Measurements from ENCODE around the gene TTC39A.

The TTC39A gene

DNA sequence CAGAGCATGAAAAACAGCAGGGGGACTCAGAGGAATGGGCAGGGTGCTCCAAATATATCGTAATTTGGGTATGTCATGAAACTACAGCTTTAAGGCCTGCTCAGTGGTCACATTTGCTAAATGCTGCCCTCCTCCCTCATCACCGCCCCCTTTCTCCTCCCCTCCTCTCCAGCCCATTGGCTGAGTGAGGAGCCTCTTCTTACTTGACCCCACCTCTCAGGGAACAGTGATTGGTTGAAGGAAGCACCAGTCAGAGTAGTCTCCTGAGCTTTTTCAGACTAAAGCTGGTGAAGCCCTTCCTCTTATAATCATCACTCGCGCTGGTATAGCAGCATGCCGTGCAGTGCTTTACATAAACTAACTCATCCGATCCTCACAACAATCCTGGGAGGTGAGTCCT lies 10.0 kb upstream of the TTC39A start:
- no peak for DNase-seq
- intact Hi-C loops (cut with DNase I; ENCODE audit: low total_unique reads) = no loop called here
- H3K27me3 ChIP-seq = peaks cover 2 to 27% of the 10 kb centered on the region in 2 donors
- peaks cover 0 to 10% (median 8%) of the 10 kb centered on the region in 4 donors for H3K4me1 ChIP-seq
- no peak overlapping the region for H3K4me3 ChIP-seq
- no peaks in the 10 kb centered on the region for H3K36me3 ChIP-seq
- no peak overlapping the region for H3K27ac ChIP-seq
- TF ChIP-seq, protein P1, sequence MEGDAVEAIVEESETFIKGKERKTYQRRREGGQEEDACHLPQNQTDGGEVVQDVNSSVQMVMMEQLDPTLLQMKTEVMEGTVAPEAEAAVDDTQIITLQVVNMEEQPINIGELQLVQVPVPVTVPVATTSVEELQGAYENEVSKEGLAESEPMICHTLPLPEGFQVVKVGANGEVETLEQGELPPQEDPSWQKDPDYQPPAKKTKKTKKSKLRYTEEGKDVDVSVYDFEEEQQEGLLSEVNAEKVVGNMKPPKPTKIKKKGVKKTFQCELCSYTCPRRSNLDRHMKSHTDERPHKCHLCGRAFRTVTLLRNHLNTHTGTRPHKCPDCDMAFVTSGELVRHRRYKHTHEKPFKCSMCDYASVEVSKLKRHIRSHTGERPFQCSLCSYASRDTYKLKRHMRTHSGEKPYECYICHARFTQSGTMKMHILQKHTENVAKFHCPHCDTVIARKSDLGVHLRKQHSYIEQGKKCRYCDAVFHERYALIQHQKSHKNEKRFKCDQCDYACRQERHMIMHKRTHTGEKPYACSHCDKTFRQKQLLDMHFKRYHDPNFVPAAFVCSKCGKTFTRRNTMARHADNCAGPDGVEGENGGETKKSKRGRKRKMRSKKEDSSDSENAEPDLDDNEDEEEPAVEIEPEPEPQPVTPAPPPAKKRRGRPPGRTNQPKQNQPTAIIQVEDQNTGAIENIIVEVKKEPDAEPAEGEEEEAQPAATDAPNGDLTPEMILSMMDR (IDR thresholded peaks at IDR 0.05) = no peak
- no peaks in the 10 kb centered on the region for H3K9me3 ChIP-seq

DNA sequence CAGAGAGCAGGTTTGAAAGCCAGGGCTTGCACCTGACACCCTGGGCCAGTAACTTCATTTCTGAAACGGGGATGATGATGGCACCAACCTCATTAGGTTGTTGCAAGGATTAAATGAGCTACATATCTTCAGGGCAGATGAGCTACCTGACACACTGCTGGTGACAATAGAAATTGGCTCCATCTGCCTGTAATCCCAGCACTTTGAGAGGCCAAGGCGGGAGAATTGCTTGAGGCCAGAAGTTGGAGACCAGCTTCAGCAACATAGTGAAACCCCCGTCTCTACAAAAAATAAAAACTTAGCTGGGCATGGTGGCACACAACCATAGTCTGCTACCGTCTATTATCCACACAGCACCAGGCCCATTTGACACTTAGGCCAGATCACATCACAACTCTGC lies 6.3 kb upstream of the TTC39A start:
- intact Hi-C loops (cut with DNase I; ENCODE audit: low total_unique reads) = no loop called here
- no peak overlapping the region for H3K27ac ChIP-seq
- no peaks in the 10 kb centered on the region for H3K9me3 ChIP-seq
- H3K36me3 ChIP-seq = no peaks in the 10 kb centered on the region
- no peak for DNase-seq
- H3K4me1 ChIP-seq = no peaks in the 10 kb centered on the region
- peaks cover 0 to 6% of the 10 kb centered on the region in 2 donors for H3K27me3 ChIP-seq
- H3K4me3 ChIP-seq = no peak overlapping the region
- TF ChIP-seq, protein P1 (IDR thresholded peaks at IDR 0.05) = no peak

DNA sequence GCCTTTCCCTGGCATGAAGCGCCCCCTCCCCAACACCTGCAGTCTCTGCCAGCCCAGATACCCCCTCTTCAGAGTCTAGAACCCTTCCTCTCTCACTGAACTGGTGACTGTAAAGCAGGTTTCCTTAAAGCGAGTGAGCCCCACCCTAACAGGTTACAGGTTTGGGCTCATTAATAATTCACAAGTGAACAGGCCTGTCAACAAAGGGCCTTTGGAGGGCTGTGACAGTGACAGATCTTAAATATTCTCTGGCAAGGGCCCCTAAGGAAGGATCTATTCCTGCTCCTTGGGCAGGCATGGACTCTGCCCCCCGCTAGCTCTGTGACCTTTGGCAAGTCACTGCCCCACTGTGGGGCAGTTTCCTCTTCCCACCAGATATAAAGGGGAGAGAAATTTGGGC lies 5.6 kb upstream of the TTC39A start:
- no peak for DNase-seq
- Histone ChIP-seq H3K27ac (no peak overlapping the region), H3K4me3 (no peak overlapping the region), H3K9me3 (no peaks in the 10 kb centered on the region), H3K36me3 (no peaks in the 10 kb centered on the region), H3K27me3 (peaks cover 0 to 8% of the 10 kb centered on the region in 2 donors), H3K4me1 (peaks cover 0 to 5% (median 5%) of the 10 kb centered on the region in 4 donors)
- intact Hi-C loops (cut with DNase I; ENCODE audit: low total_unique reads) = no loop called here
- TF ChIP-seq, protein P1 (IDR thresholded peaks at IDR 0.05) = no peak

GRCh38 chr1:51331206-51332100 lies 1.1 kb upstream of the TTC39A start:
- Histone ChIP-seq H3K4me1 (peaks cover 0 to 20% (median 17%) of the 10 kb centered on the region in 4 donors), H3K27ac (no peak overlapping the region), H3K36me3 (no peaks in the 10 kb centered on the region), H3K27me3 (peaks cover 0 to 6% of the 10 kb centered on the region in 2 donors), H3K9me3 (no peaks in the 10 kb centered on the region), H3K4me3 (peak overlapping the region in 1 of 2 donors; percentile 66)
- intact Hi-C loops (cut with DNase I; ENCODE audit: low total_unique reads) = no loop called here
- DNase-seq = no peak
- TF ChIP-seq, protein P1 (IDR thresholded peaks at IDR 0.05) = no peak

- H3K9me3 ChIP-seq = no peaks in the 10 kb centered on the region
- H3K27me3 ChIP-seq = peaks cover 0 to 6% of the 10 kb centered on the region in 2 donors
- DNase-seq = no peak
- intact Hi-C loops (cut with DNase I; ENCODE audit: low total_unique reads) = no loop called here
- no peaks in the 10 kb centered on the region for H3K36me3 ChIP-seq
- TF ChIP-seq, protein P1 (IDR thresholded peaks at IDR 0.05) = no peak
- peaks cover 0 to 20% (median 17%) of the 10 kb centered on the region in 4 donors for H3K4me1 ChIP-seq
- H3K27ac ChIP-seq = no peak overlapping the region
- peak overlapping the region; percentile 47 to 66 for H3K4me3 ChIP-seq
Measured at GRCh38 chr1:51329443-51330325, 678 bp downstream of the TTC39A start.

All from tibial artery (tissue), 4 donors.